NOMO-1 treated with DMSO at 0.1 percent for 48 hours (cell line): ENCODE results near the gene FUNDC1.

Source experiments
- DNase-seq: peaks from one replicate; lab custom pipeline; 2025; ENCODE audit not compliant: unreplicated experiment; lab: John Stamatoyannopoulos, UW

Gene FUNDC1

GRCh38 chrX:44482575-44482974 is 60.1 kb downstream of the FUNDC1 start:
- DNase-seq, result no peak

GRCh38 chrX:44480591-44480990 is 62.1 kb downstream of the FUNDC1 start:
- no peak for DNase-seq

GRCh38 chrX:44474410-44474809 is 68.2 kb downstream of the FUNDC1 start:
- no peak for DNase-seq
